Endodermal cell (in vitro differentiated cells): ENCODE data around the gene FGD6. TPM values are rescaled to one million over a fixed set of nuclear protein-coding genes. Genes with fewer than 3 reads are reported as not detected.

ENCODE experiments used
- DNase-seq: peaks from one replicate; pipeline ENCODE4 v3.0.0-alpha.2; 2017
- H3K27ac ChIP-seq: 2 replicates; pipeline ENCODE4 v1.5.1; 2013; ENCODE audit warnings: mild to moderate bottlenecking, low read depth, low read length, moderate library complexity
- H3K27me3 ChIP-seq: 2 replicates; pipeline ENCODE4 v1.6.1; 2013; ENCODE audit warnings: mild to moderate bottlenecking, low read length, moderate library complexity; ENCODE audit not compliant: insufficient read depth, control insufficient read depth, poor library complexity, severe bottlenecking
- H3K36me3 ChIP-seq: 2 replicates; pipeline ENCODE4 v1.7.0; 2013; ENCODE audit warnings: mild to moderate bottlenecking, low read length, moderate library complexity; ENCODE audit not compliant: control insufficient read depth, insufficient read depth
- H3K4me1 ChIP-seq: one replicate; pipeline ENCODE4 v1.7.0; 2013; ENCODE audit warnings: low read length; ENCODE audit not compliant: control insufficient read depth, insufficient read depth
- H3K4me3 ChIP-seq: 2 replicates; pipeline ENCODE4 v1.5.1; 2013; ENCODE audit warnings: mild to moderate bottlenecking, low read length, moderate library complexity
- H3K9ac ChIP-seq: 2 replicates; pipeline ENCODE4 v1.6.1; 2013; ENCODE audit warnings: mild to moderate bottlenecking, low read length, moderate library complexity; ENCODE audit not compliant: poor library complexity, severe bottlenecking; ENCODE audit errors: extremely low read depth
- H3K9me3 ChIP-seq: 2 replicates; pipeline ENCODE4 v1.6.1; 2013; ENCODE audit warnings: mild to moderate bottlenecking, low read length, moderate library complexity; ENCODE audit not compliant: control insufficient read depth
- H3K27ac Mint-ChIP-seq: 2 replicates; pipeline ENCODE4 v1.8.0; 2020; ENCODE audit warnings: mixed read lengths
- H3K27me3 Mint-ChIP-seq: 2 replicates; pipeline ENCODE4 v1.8.0; 2021; ENCODE audit warnings: mild to moderate bottlenecking, mixed read lengths; ENCODE audit not compliant: insufficient read depth
- H3K36me3 Mint-ChIP-seq: 2 replicates; pipeline ENCODE4 v1.8.0; 2020; ENCODE audit warnings: low read depth, mixed read lengths
- H3K4me1 Mint-ChIP-seq: 2 replicates; pipeline ENCODE4 v1.8.0; 2020; ENCODE audit warnings: mixed read lengths
- H3K4me3 Mint-ChIP-seq: 2 replicates; pipeline ENCODE4 v1.8.0; 2020; ENCODE audit warnings: mild to moderate bottlenecking, moderate library complexity, mixed read lengths
- H3K9me3 Mint-ChIP-seq: 2 replicates; pipeline ENCODE4 v1.8.0; 2020; ENCODE audit warnings: mild to moderate bottlenecking, mixed read lengths
- WGBS, 2 experiments: methylation state at CpG; one replicate each; pipeline versions ENCODE4 v1.1.5 to v1.1.7; 2013; ENCODE audit warnings: missing lambda C conversion rate in 2 of 2, mixed read lengths in 1 of 2; ENCODE audit not compliant: insufficient coverage in 1 of 2, insufficient read length in 1 of 2; 5-methylcytosine and 5-hydroxymethylcytosine counted together
- total RNA-seq, 2 donors: library from RNA; stranded (reverse); fragmentation: NEBNext Ultra II Directional in 1 of 2; extraction: Animal tissue kit (Norgen Biotek cat#: 25700) in 1 of 2; gene quantifications; 2 replicates in 1 of 2; 3 replicates in 1 of 2; pipeline ENCODE4 v1.2.1, GENCODE V29; 2021
- TF ChIP-seq, protein P1 (sequence below): fragments of 200-600 bp; sonication (generic); conservative IDR thresholded peaks from 2 replicates; pipeline ENCODE4 v1.5.0; 2021; ENCODE audit warnings: antibody characterized with exemption, mild to moderate bottlenecking

FGD6 gene
- total RNA-seq, 2 donors from 2014 or later, result 95.3 to 124 TPM

DNA sequence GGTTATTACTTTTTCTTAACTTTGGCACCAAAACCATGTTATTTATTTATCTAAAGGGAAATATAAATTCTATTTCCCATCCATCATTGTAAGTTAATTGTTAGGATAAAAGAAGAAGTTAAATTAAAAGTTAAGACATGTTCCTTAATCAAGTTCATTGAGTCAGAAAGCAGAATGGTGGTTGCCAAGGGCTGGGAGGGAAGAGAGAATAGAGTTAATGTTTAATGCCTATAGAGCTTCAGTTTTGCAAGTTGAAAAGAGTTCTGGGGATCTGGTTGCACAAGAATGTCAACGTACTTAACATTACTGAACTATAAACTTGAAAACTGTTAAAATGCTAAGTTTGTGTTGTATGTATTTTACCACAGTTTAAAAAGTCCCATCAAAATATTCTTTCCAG is 80.7 kb downstream of the FGD6 start:
- Histone ChIP-seq H3K4me3 (no peak overlapping the region), H3K36me3 (peaks cover 79% of the 10 kb centered on the region), H3K9ac (no peak overlapping the region), H3K4me1 (peaks cover 4% of the 10 kb centered on the region), H3K9me3 (no peaks in the 10 kb centered on the region), H3K27ac (no peak overlapping the region), H3K27me3 (no peaks in the 10 kb centered on the region)
- no peak for DNase-seq
- Mint-ChIP-seq H3K9me3 (no peaks in the 10 kb centered on the region), H3K27me3 (no peaks in the 10 kb centered on the region), H3K4me3 (no peak overlapping the region), H3K36me3 (peaks cover 86% of the 10 kb centered on the region), H3K27ac (no peak overlapping the region), H3K4me1 (peaks cover 19% of the 10 kb centered on the region)
- WGBS, 2 experiments, result no CpG with 5 or more reads among the region's 1 CpG
- TF ChIP-seq, protein P1, sequence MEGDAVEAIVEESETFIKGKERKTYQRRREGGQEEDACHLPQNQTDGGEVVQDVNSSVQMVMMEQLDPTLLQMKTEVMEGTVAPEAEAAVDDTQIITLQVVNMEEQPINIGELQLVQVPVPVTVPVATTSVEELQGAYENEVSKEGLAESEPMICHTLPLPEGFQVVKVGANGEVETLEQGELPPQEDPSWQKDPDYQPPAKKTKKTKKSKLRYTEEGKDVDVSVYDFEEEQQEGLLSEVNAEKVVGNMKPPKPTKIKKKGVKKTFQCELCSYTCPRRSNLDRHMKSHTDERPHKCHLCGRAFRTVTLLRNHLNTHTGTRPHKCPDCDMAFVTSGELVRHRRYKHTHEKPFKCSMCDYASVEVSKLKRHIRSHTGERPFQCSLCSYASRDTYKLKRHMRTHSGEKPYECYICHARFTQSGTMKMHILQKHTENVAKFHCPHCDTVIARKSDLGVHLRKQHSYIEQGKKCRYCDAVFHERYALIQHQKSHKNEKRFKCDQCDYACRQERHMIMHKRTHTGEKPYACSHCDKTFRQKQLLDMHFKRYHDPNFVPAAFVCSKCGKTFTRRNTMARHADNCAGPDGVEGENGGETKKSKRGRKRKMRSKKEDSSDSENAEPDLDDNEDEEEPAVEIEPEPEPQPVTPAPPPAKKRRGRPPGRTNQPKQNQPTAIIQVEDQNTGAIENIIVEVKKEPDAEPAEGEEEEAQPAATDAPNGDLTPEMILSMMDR, result no peak

DNA sequence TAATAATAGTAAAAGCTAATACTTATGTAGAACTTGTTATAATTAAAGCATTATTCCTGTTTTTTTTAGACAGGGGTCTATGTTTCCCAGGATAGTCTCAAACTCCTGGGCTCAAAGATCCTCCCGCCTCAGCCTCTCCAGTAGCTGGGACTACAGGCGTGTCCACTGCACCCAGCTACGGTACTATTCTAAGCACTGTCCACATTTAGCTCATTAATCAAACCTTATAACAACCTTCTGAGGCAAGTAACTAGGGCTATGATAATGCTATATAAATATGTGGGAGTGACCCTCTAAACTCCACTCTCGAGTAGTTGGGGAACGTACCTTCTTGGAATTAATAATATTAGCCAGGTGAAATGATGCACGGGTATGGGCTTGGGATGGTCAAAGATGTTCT is 83.2 kb downstream of the FGD6 start:
- no peak overlapping the region for H3K4me3 ChIP-seq
- Mint-ChIP-seq H3K27me3 (no peaks in the 10 kb centered on the region), H3K4me1 (peaks cover 19% of the 10 kb centered on the region), H3K36me3 (peaks cover 71% of the 10 kb centered on the region), H3K4me3 (no peak overlapping the region), H3K9me3 (no peaks in the 10 kb centered on the region), H3K27ac (no peak overlapping the region)
- H3K36me3 ChIP-seq, result peaks cover 69% of the 10 kb centered on the region
- TF ChIP-seq, protein P1, result no peak
- H3K9ac ChIP-seq, result no peak overlapping the region
- no peak for DNase-seq
- H3K9me3 ChIP-seq, result no peaks in the 10 kb centered on the region
- peaks cover 4% of the 10 kb centered on the region for H3K4me1 ChIP-seq
- H3K27me3 ChIP-seq, result no peaks in the 10 kb centered on the region
- 88 to 100% methylated on average over 4 to 6 of the region's 6 CpGs for WGBS, 2 experiments
- H3K27ac ChIP-seq, result no peak overlapping the region

GRCh38 chr12:95131589-95132340 is 85.5 kb downstream of the FGD6 start:
- Histone ChIP-seq H3K9me3 (peaks cover 10% of the 10 kb centered on the region), H3K4me1 (peaks cover 4% of the 10 kb centered on the region), H3K4me3 (no peak overlapping the region), H3K27ac (no peak overlapping the region), H3K36me3 (peaks cover 73% of the 10 kb centered on the region), H3K27me3 (no peaks in the 10 kb centered on the region), H3K9ac (no peak overlapping the region)
- H3K9me3 Mint-ChIP-seq, result no peaks in the 10 kb centered on the region
- peaks cover 72% of the 10 kb centered on the region for H3K36me3 Mint-ChIP-seq
- TF ChIP-seq, protein P1, result no peak
- H3K27ac Mint-ChIP-seq, result no peak overlapping the region
- H3K27me3 Mint-ChIP-seq, result no peaks in the 10 kb centered on the region
- 75% methylated on average over 4 of the region's 10 CpGs for WGBS, 2 experiments
- DNase-seq, result no peak
- no peak overlapping the region for H3K4me3 Mint-ChIP-seq
- peaks cover 20% of the 10 kb centered on the region for H3K4me1 Mint-ChIP-seq
